IPS-20b (cell line): ENCODE measurements around the gene ACSM2A.
"Not testable (repeated sequence)": the region's sequence is repeated elsewhere in the genome, so short reads cannot be mapped to it uniquely, and the experiment has no call there.

ENCODE experiments used
- H3K27ac ChIP-seq: one replicate; pipeline ENCODE4 v1.5.1; 2013; ENCODE audit warnings: low read length
- H3K27me3 ChIP-seq: 2 replicates; pipeline ENCODE4 v1.6.1; 2013; ENCODE audit warnings: mild to moderate bottlenecking, low read length, inconsistent platforms; ENCODE audit not compliant: insufficient read depth
- H3K36me3 ChIP-seq: 2 replicates; pipeline ENCODE4 v1.6.1; 2013; ENCODE audit warnings: low read depth, mild to moderate bottlenecking, inconsistent platforms, low read length, moderate library complexity; ENCODE audit not compliant: insufficient read depth
- H3K4me1 ChIP-seq: 2 replicates; pipeline ENCODE4 v1.6.1; 2013; ENCODE audit warnings: mild to moderate bottlenecking, control low read depth, inconsistent platforms, low read length, moderate library complexity; ENCODE audit not compliant: insufficient read depth
- H3K4me3 ChIP-seq: 2 replicates; pipeline ENCODE4 v1.5.1; 2013; ENCODE audit warnings: mild to moderate bottlenecking, low read length, inconsistent platforms
- H3K9ac ChIP-seq: 2 replicates; pipeline ENCODE4 v1.6.1; 2013; ENCODE audit warnings: low read depth, mild to moderate bottlenecking, inconsistent platforms, low read length, moderate library complexity
- H3K9me3 ChIP-seq: 2 replicates; pipeline ENCODE4 v1.6.1; 2013; ENCODE audit warnings: mild to moderate bottlenecking, low read depth, low read length, inconsistent platforms; ENCODE audit not compliant: insufficient read depth

Gene ACSM2A

GRCh38 chr16:20468954-20469353 lies 17.6 kb downstream of the ACSM2A start:
- not testable (repeated sequence) for H3K27ac ChIP-seq, H3K4me3 ChIP-seq, H3K36me3 ChIP-seq, H3K4me1 ChIP-seq, H3K9ac ChIP-seq, H3K27me3 ChIP-seq, H3K9me3 ChIP-seq

GRCh38 chr16:20469930-20470329 lies 18.6 kb downstream of the ACSM2A start:
- H3K27me3 ChIP-seq, H3K4me3 ChIP-seq, H3K4me1 ChIP-seq, H3K36me3 ChIP-seq, H3K9me3 ChIP-seq, H3K27ac ChIP-seq, H3K9ac ChIP-seq: not testable (repeated sequence)

- H3K4me1 ChIP-seq, H3K9ac ChIP-seq, H3K4me3 ChIP-seq, H3K27ac ChIP-seq, H3K36me3 ChIP-seq, H3K27me3 ChIP-seq, H3K9me3 ChIP-seq: not testable (repeated sequence)
These were observed 19.4 kb downstream of the ACSM2A start for GRCh38 chr16:20470732-20471131.

GRCh38 chr16:20477188-20477744 lies 25.9 kb downstream of the ACSM2A start:
- not testable (repeated sequence) for H3K4me3 ChIP-seq, H3K27ac ChIP-seq

GRCh38 chr16:20483989-20484388 lies 32.7 kb downstream of the ACSM2A start:
- H3K9me3 ChIP-seq, H3K27me3 ChIP-seq, H3K27ac ChIP-seq, H3K36me3 ChIP-seq, H3K4me1 ChIP-seq, H3K4me3 ChIP-seq, H3K9ac ChIP-seq: not testable (repeated sequence)

More at GRCh38 chr16:20477188-20477744, 25.9 kb downstream of the ACSM2A start:
- not testable (repeated sequence) for H3K27me3 ChIP-seq, H3K4me1 ChIP-seq, H3K9ac ChIP-seq, H3K36me3 ChIP-seq, H3K9me3 ChIP-seq

GRCh38 chr16:20484726-20485125 lies 33.4 kb downstream of the ACSM2A start:
- H3K27ac ChIP-seq: no peak overlapping the region
- no peak overlapping the region for H3K4me3 ChIP-seq
- H3K36me3 ChIP-seq: no peaks in the 10 kb centered on the region
- H3K9ac ChIP-seq: no peak overlapping the region
- H3K9me3 ChIP-seq: no peaks in the 10 kb centered on the region; the same call in 1 of the 2 replicates
- H3K4me1 ChIP-seq: no peaks in the 10 kb centered on the region
- no peaks in the 10 kb centered on the region for H3K27me3 ChIP-seq

- H3K27ac ChIP-seq: no peak overlapping the region
- no peak overlapping the region for H3K9ac ChIP-seq
- H3K4me3 ChIP-seq: no peak overlapping the region
- H3K9me3 ChIP-seq: no peaks in the 10 kb centered on the region; the same call in 1 of the 2 replicates
- no peaks in the 10 kb centered on the region for H3K27me3 ChIP-seq
- H3K36me3 ChIP-seq: no peaks in the 10 kb centered on the region
- no peaks in the 10 kb centered on the region for H3K4me1 ChIP-seq
These were observed 34.1 kb downstream of the ACSM2A start for GRCh38 chr16:20485408-20485807.

GRCh38 chr16:20490994-20491393 lies 39.7 kb downstream of the ACSM2A start:
- H3K9me3 ChIP-seq, H3K27ac ChIP-seq, H3K9ac ChIP-seq, H3K4me3 ChIP-seq, H3K27me3 ChIP-seq, H3K36me3 ChIP-seq, H3K4me1 ChIP-seq: not testable (repeated sequence)

- H3K27me3 ChIP-seq, H3K4me1 ChIP-seq, H3K9ac ChIP-seq, H3K9me3 ChIP-seq, H3K27ac ChIP-seq, H3K4me3 ChIP-seq, H3K36me3 ChIP-seq: not testable (repeated sequence)
These were observed 40.1 kb downstream of the ACSM2A start for GRCh38 chr16:20491448-20491847.

GRCh38 chr16:20504418-20504817 lies 53.1 kb downstream of the ACSM2A start:
- Histone ChIP-seq H3K36me3 (no peaks in the 10 kb centered on the region), H3K27ac (no peak overlapping the region), H3K9ac (no peak overlapping the region), H3K4me3 (no peak overlapping the region), H3K4me1 (no peaks in the 10 kb centered on the region), H3K27me3 (no peaks in the 10 kb centered on the region), H3K9me3 (peaks cover 56% of the 10 kb centered on the region)

GRCh38 chr16:20507280-20507679 lies 56.0 kb downstream of the ACSM2A start:
- no peaks in the 10 kb centered on the region for H3K4me1 ChIP-seq
- H3K27ac ChIP-seq: no peak overlapping the region
- no peaks in the 10 kb centered on the region for H3K36me3 ChIP-seq
- H3K9me3 ChIP-seq: peaks cover 73% of the 10 kb centered on the region
- H3K9ac ChIP-seq: no peak overlapping the region
- H3K4me3 ChIP-seq: no peak overlapping the region
- no peaks in the 10 kb centered on the region for H3K27me3 ChIP-seq

- H3K27ac ChIP-seq: no peak overlapping the region
- peaks cover 77% of the 10 kb centered on the region for H3K9me3 ChIP-seq
These were observed 59.0 kb downstream of the ACSM2A start for GRCh38 chr16:20510323-20510722.

GRCh38 chr16:20515688-20516090 lies 64.4 kb downstream of the ACSM2A start:
- Histone ChIP-seq H3K4me1 (no peaks in the 10 kb centered on the region), H3K27ac (no peak overlapping the region), H3K4me3 (no peak overlapping the region), H3K9ac (no peak overlapping the region), H3K36me3 (no peaks in the 10 kb centered on the region), H3K27me3 (no peaks in the 10 kb centered on the region), H3K9me3 (peaks cover 55% of the 10 kb centered on the region; the same call in 1 of the 2 replicates)

More at GRCh38 chr16:20510323-20510722, 59.0 kb downstream of the ACSM2A start:
- Histone ChIP-seq H3K36me3 (no peaks in the 10 kb centered on the region), H3K4me3 (no peak overlapping the region), H3K4me1 (no peaks in the 10 kb centered on the region), H3K9ac (no peak overlapping the region), H3K27me3 (no peaks in the 10 kb centered on the region)
